SIG-M5 (cell line): ENCODE data around the gene PRKN.

Source experiments
- DNase-seq: peaks from one replicate; lab custom pipeline; 2025; lab: John Stamatoyannopoulos, UW

PRKN gene

GRCh38 chr6:162615016-162615705 lies 112.4 kb downstream of the PRKN start:
- DNase-seq, result no peak

- no peak for DNase-seq
These were observed 114.3 kb downstream of the PRKN start for GRCh38 chr6:162613310-162613709.

- DNase-seq, result no peak
These were observed 115.0 kb downstream of the PRKN start for GRCh38 chr6:162612613-162613012.

GRCh38 chr6:162610351-162610750 lies 117.2 kb downstream of the PRKN start:
- no peak for DNase-seq

GRCh38 chr6:162605881-162606280 lies 121.7 kb downstream of the PRKN start:
- DNase-seq, result no peak

- DNase-seq, result no peak
These were observed 124.1 kb downstream of the PRKN start for GRCh38 chr6:162603231-162604015.

- no peak for DNase-seq
These were observed 124.8 kb downstream of the PRKN start for GRCh38 chr6:162602759-162603158.

- no peak for DNase-seq
These were observed 130.9 kb downstream of the PRKN start for GRCh38 chr6:162596676-162597075.

- DNase-seq, result no peak
These were observed 136.0 kb downstream of the PRKN start for GRCh38 chr6:162591517-162591916.

GRCh38 chr6:162581988-162582780 lies 145.4 kb downstream of the PRKN start:
- no peak for DNase-seq

GRCh38 chr6:162580619-162581018 lies 146.9 kb downstream of the PRKN start:
- no peak for DNase-seq

GRCh38 chr6:162576016-162576415 lies 151.6 kb downstream of the PRKN start:
- DNase-seq, result no peak

GRCh38 chr6:162572240-162572639 lies 155.3 kb downstream of the PRKN start:
- no peak for DNase-seq

GRCh38 chr6:162568266-162568665 lies 159.3 kb downstream of the PRKN start:
- no peak for DNase-seq

GRCh38 chr6:162562041-162562440 lies 165.5 kb downstream of the PRKN start:
- no peak for DNase-seq

GRCh38 chr6:162560891-162561290 lies 166.7 kb downstream of the PRKN start:
- DNase-seq, result no peak

GRCh38 chr6:162554531-162554930 lies 173.0 kb downstream of the PRKN start:
- no peak for DNase-seq

GRCh38 chr6:162546905-162547304 lies 180.7 kb downstream of the PRKN start:
- no peak for DNase-seq

- DNase-seq, result no peak
These were observed 184.3 kb downstream of the PRKN start for GRCh38 chr6:162543221-162543620.

GRCh38 chr6:162541019-162541601 lies 186.5 kb downstream of the PRKN start:
- DNase-seq, result no peak

GRCh38 chr6:162539321-162539720 lies 188.2 kb downstream of the PRKN start:
- no peak for DNase-seq

- DNase-seq, result no peak
These were observed 188.9 kb downstream of the PRKN start for GRCh38 chr6:162538643-162539064.
